ENCODE measurements around the gene ADK. TPM values are rescaled to one million over a fixed set of nuclear protein-coding genes. Genes with fewer than 3 reads are reported as not detected.
A peak's percentile ranks its signal among the peaks of the same experiment; 100 is the strongest.

The ADK gene
- total RNA-seq, 1 experiment from 2014 or later: 159 TPM

GRCh38 chr10:74227697-74228424, 76.8 kb downstream of the ADK start:
- Histone ChIP-seq H3F3A (ENCODE audit: insufficient read depth, low read depth) (peaks cover 52% of the 10 kb centered on the region), H3K27ac (peak overlapping the region; percentile 66), H3K36me3 (ENCODE audit: low read depth) (peaks cover 15% of the 10 kb centered on the region), H3K79me2 (ENCODE audit: low read depth) (peaks cover 59% of the 10 kb centered on the region), H4K20me1 (ENCODE audit: insufficient read depth) (no peaks in the 10 kb centered on the region), H3K4me3 (no peak overlapping the region), H3K4me1 (replicated peaks; ENCODE audit: insufficient read depth) (peaks cover 62% of the 10 kb centered on the region), H3K4me2 (0 out of 2 replicates have a peak overlapping the region, but pooled peaks have one; percentile 11), H3K9me3 (ENCODE audit: insufficient read depth, low read depth) (no peaks in the 10 kb centered on the region), H3K9me2 (ENCODE audit: insufficient read depth) (no peaks in the 10 kb centered on the region), H2AFZ (no peak overlapping the region), H3K27me3 (ENCODE audit: insufficient read depth, low read depth) (no peaks in the 10 kb centered on the region)
- no peak for TF ChIP-seq EZH2 (IDR thresholded peaks at IDR 0.05; ENCODE audit: low read depth)
- no peak for TF ChIP-seq CTCF (conservative IDR thresholded peaks at IDR 0.05)
- no TSS peak for BruUV-seq (replicated peaks)
- intact Hi-C loops (cut with micrococcal nuclease; ENCODE audit: unreplicated experiment): no loop called here
- ChIA-PET POLR2A (ENCODE audit: unreplicated experiment) (interaction anchor here (0.7 kb wide), 1 partner anchor 342 kb away, joined by 3 read pairs; no protein-coding TSS in a partner anchor), CTCF (interaction anchor here (0.6 kb wide), 2 partner anchors 39 to 100 kb away, joined by 3 to 8 read pairs; no protein-coding TSS in a partner anchor)
- peak in 1 of 2 experiments; percentile 39 for DNase-seq

GRCh38 chr10:74231375-74231774, 80.4 kb downstream of the ADK start:
- no peak overlapping the region for H2AFZ ChIP-seq
- H3F3A ChIP-seq (ENCODE audit: insufficient read depth, low read depth): peaks cover 38% of the 10 kb centered on the region
- no peaks in the 10 kb centered on the region for H3K27me3 ChIP-seq (ENCODE audit: insufficient read depth, low read depth)
- H3K9me2 ChIP-seq (ENCODE audit: insufficient read depth): no peaks in the 10 kb centered on the region
- POLR2A ChIA-PET (ENCODE audit: unreplicated experiment): interaction anchor here (0.6 to 0.7 kb wide), 3 partner anchors 8 to 270 kb away, joined by 3 to 11 read pairs (median 8); partner anchors contain the start of genes ADK and AP3M1
- no peaks in the 10 kb centered on the region for H3K9me3 ChIP-seq (ENCODE audit: insufficient read depth, low read depth)
- H3K4me2 ChIP-seq: no peak overlapping the region
- H3K4me3 ChIP-seq: no peak overlapping the region
- peaks cover 41% of the 10 kb centered on the region for H3K4me1 ChIP-seq (replicated peaks; ENCODE audit: insufficient read depth)
- no peak for TF ChIP-seq EZH2 (IDR thresholded peaks at IDR 0.05; ENCODE audit: low read depth)
- BruUV-seq (replicated peaks): no TSS peak
- intact Hi-C loops (cut with micrococcal nuclease; ENCODE audit: unreplicated experiment): loop anchor here (2.0 to 5.0 kb wide), 2 partner anchors 41 to 344 kb away; no protein-coding TSS in a partner anchor
- peak overlapping the region; percentile 62 for H3K27ac ChIP-seq
- peaks cover 4% of the 10 kb centered on the region; the same call in 1 of the 2 replicates for H4K20me1 ChIP-seq (ENCODE audit: insufficient read depth)
- peaks cover 63% of the 10 kb centered on the region for H3K79me2 ChIP-seq (ENCODE audit: low read depth)
- CTCF ChIA-PET: interaction anchor here (0.6 to 1.3 kb wide), 5 partner anchors 9 to 684 kb away, joined by 3 to 6 read pairs (median 3); partner anchors contain the start of genes ADK and AP3M1
- peak; percentile 54 to 60 for DNase-seq
- H3K36me3 ChIP-seq (ENCODE audit: low read depth): peaks cover 5% of the 10 kb centered on the region; the same call in 1 of the 2 replicates

GRCh38 chr10:74233281-74233680, 82.3 kb downstream of the ADK start:
- peaks cover 3% of the 10 kb centered on the region; the same call in 1 of the 2 replicates for H3K36me3 ChIP-seq (ENCODE audit: low read depth)
- ChIA-PET CTCF (interaction anchor here (0.6 kb wide), 1 partner anchor 1001 kb away, joined by 3 read pairs; no protein-coding TSS in a partner anchor), POLR2A (ENCODE audit: unreplicated experiment) (interaction anchor here (0.7 kb wide), 1 partner anchor 234 kb away, joined by 4 read pairs; no protein-coding TSS in a partner anchor)
- H3F3A ChIP-seq (ENCODE audit: insufficient read depth, low read depth): peaks cover 27% of the 10 kb centered on the region
- peaks cover 26% of the 10 kb centered on the region for H3K4me1 ChIP-seq (replicated peaks; ENCODE audit: insufficient read depth)
- H3K9me3 ChIP-seq (ENCODE audit: insufficient read depth, low read depth): no peaks in the 10 kb centered on the region
- peaks cover 49% of the 10 kb centered on the region for H3K79me2 ChIP-seq (ENCODE audit: low read depth)
- TF ChIP-seq CTCF (conservative IDR thresholded peaks at IDR 0.05): no peak
- no peak for TF ChIP-seq EZH2 (IDR thresholded peaks at IDR 0.05; ENCODE audit: low read depth)
- H3K27me3 ChIP-seq (ENCODE audit: insufficient read depth, low read depth): no peaks in the 10 kb centered on the region
- H3K27ac ChIP-seq: peak overlapping the region; percentile 38
- H2AFZ ChIP-seq: no peak overlapping the region
- H3K9me2 ChIP-seq (ENCODE audit: insufficient read depth): no peaks in the 10 kb centered on the region
- intact Hi-C loops (cut with micrococcal nuclease; ENCODE audit: unreplicated experiment): loop anchor here (5.0 kb wide), 1 partner anchor 346 kb away; no protein-coding TSS in a partner anchor
- no peak overlapping the region for H3K4me2 ChIP-seq
- DNase-seq: no peak
- H3K4me3 ChIP-seq: no peak overlapping the region
- BruUV-seq (replicated peaks): no TSS peak
- H4K20me1 ChIP-seq (ENCODE audit: insufficient read depth): peaks cover 4% of the 10 kb centered on the region; the same call in 1 of the 2 replicates
